HG03060 (cell line): ENCODE measurements around the gene PPP1R26.
"Not testable (repeated sequence)": the region's sequence is repeated elsewhere in the genome, so short reads cannot be mapped to it uniquely, and the experiment has no call there.

Experiments
- ATAC-seq: cut with Tn5 transposase; IDR thresholded peaks from one replicate; pipeline ENCODE4 v1.9.1; 2021; ENCODE audit warnings: low read depth, moderate number of reproducible peaks; ENCODE audit not compliant: unreplicated experiment

Gene PPP1R26, protein sequence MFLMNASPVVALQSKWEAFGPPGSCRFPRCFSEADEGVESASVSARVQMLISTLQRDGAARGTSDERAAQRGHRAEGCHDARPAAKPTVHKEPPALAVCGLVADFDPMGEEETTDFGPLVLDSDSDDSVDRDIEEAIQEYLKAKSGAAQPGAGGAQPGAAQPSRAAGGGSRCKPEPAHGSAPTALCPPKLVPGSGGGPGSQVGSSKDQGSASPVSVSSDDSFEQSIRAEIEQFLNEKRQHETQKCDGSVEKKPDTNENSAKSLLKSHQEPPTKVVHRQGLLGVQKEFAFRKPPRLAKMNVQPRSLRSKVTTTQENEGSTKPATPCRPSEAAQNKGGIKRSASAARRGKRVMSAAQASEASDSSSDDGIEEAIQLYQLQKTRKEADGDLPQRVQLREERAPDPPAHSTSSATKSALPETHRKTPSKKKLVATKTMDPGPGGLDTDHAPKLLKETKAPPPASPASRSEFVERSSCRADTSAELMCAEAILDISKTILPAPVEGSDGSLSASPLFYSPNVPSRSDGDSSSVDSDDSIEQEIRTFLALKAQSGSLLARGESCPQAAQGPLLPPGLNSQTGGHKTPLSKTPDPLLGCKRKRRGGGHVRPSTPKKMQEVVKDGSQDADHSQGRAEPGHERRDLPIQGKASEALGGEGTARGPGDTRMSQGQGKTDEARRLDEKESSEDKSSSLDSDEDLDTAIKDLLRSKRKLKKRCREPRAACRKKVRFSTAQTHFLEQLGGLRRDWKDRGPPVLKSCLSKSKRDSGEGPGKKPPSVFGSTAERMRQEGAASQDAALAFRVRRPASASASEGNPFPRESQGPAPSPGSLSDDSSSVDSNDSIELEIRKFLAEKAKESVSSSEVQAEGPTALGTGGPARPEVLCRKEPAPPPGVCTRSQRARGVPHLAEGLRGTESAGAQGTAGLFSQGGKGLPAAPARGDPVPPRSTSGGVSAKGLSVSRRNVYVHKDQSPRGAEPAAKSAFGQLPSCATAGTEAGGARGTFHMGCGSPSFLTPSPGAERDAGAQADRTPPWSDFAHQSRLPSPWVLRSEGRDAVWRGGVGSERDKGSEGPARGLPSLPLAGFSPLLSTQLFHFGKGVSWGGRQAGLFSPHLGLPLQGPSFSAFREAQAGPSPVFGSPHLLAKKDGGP (N-terminal part only)

DNA sequence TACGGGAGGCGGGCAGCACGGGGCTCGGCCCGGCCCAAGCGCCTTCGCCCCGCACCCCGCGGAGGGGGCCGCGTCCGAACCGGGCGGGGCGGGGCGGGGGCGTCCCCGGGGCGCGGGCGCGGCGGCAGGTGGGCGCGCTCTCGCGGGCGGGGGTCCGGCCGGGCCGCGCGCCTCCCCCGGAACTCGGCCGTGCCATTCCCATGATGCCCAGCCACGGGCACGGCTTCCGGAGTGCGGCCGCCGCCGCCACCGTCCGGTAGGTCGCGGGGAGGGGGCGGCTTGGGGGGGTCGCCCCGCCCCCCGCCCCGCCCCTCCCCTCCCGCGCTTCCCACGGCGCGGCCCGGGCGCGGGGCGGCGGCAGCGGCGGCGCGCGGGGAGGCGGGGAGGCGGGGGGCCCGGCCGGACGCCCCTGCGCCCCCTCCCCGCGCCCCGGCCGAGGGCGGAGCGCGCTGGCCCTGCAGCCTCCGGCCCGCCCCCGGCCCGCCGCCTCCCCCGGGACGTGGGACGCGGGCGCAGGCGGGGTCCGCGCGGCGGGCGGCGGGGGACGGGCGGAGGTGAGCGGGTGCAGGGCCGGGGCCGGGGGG is at the start of gene PPP1R26:
TSS of gene PPP1R26 (plus strand) at position 314 of the 584 bp plus-strand sequence. CDS start 4,729 bp downstream, outside the sequence.
- ATAC-seq = no peak

DNA sequence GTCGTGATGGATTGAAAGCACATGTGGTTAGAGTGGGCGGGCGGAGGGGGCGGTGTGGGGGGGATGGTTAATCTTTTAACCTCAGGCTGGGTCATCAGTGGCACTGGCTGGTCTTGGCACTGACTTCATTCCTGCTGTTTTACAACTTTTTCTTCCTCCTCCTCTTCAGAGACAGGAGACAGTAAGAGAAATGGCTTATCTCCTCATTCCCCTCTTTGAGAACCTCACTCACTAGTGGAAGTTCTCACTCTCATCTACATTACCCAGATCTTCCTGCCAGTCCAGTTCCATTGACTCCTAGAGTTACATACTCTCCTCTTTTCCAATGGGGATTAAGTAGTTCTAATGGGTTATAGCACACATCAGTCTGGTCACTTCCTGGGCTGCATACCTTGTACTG is 42.3 kb upstream of the PPP1R26 start:
- no peak for ATAC-seq

DNA sequence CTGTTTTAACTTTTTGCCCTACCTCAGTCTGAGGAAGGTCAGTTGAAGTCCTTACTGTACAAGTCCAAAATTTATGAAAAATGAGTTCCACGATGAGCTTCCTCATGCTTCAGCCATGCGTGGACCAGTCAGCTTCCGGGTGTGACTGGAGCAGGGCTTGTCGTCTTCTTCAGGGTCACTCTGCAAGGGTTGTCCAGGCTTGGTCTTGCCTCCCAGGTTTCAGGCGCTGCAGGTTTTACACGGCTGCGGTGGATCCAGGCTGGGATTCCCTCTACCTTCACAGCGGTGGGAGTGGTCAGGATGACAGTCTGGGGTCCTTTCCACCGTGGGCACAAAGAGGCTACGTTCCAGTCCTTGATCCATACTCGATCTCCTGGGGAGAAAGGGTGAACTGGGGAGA is 41.9 kb upstream of the PPP1R26 start:
- ATAC-seq = not testable (repeated sequence)

DNA sequence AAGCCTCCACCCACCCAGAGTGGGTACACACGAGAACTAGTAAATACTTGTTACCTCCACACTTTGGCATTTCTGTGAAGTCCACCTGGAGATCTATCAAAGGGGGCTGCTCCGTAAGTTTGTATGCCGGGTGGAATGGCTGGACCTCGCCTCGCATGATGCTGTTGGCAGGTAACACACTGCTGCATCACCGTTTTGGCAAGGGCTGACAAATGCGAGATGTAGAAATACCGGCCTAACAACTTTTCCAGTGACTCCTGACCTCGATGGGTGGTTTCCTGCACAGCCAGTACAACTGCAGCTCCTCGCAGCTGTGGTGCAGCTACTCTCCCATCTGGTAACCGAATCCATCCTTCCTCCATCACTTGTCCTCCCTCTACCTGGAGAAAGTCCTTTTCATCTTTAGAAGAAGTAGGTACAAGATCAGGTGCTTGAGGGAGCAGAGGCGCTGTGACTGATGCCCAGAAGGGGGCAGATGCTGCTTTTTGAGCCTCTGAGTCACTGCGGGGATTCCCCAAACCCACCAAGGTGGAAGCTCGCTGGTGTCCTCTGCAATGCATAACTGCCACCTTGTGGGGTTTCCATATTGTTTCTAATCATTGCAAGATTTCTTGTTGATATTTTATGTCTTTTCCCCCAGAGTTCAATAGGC is 40.9 kb upstream of the PPP1R26 start:
- ATAC-seq = not testable (repeated sequence)

DNA sequence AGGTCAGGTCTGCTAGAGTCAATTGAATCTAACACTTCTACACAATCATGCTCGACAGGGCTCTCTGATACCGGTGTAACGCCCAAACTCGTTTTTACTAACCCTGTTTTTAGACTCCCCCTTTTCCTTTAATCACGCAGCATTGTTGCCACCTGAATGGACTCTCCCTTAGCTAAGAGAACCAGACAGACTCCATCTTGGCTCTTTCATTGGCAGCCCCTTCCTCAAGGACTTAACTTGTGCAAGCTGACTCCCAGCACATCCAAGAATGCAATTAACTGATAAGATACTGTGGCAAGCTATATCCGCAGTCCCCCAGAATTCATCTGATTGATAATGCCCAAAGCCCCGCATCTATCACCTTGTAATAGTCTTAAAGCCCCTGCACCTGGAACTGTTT is 40.1 kb upstream of the PPP1R26 start:
- not testable (repeated sequence) for ATAC-seq

DNA sequence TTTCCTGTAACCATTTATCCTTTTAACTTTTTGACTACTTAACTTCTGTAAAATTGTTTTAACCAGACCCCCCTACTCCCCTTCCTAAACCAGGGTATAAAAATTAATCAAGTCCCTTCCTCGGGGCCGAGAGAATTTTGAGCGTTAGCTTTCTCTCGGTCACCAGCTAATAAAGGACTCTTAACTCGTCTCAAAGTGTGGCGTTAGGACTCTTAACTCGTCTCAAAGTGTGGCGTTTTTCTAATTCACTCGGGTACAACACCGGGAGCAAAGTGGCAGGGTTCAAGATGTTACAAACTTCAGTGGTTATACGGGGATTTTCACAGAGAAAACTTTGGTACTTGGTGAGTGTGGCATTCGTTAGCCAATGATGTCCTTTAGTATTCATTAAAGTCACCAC is 39.7 kb upstream of the PPP1R26 start:
- ATAC-seq = no peak

DNA sequence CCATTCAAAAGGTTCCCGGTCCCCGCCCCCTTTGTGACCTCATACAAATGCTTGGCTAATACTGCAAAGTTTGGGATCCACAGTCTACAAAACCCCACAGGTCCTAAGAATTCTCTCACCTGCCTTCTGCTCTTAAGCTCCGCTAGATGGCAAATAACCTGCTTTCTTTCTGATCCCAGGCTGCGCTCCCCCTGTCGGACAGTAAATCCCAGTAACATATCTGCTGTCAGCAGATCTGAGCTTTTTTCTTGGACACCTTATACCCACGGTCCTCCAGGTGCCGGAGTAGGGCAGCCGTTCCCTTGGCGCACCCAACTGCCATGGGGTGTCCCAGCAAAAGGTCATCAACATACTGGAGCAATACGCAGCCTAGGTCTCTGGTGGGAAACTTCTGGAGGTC is 39.0 kb upstream of the PPP1R26 start:
- no peak for ATAC-seq

DNA sequence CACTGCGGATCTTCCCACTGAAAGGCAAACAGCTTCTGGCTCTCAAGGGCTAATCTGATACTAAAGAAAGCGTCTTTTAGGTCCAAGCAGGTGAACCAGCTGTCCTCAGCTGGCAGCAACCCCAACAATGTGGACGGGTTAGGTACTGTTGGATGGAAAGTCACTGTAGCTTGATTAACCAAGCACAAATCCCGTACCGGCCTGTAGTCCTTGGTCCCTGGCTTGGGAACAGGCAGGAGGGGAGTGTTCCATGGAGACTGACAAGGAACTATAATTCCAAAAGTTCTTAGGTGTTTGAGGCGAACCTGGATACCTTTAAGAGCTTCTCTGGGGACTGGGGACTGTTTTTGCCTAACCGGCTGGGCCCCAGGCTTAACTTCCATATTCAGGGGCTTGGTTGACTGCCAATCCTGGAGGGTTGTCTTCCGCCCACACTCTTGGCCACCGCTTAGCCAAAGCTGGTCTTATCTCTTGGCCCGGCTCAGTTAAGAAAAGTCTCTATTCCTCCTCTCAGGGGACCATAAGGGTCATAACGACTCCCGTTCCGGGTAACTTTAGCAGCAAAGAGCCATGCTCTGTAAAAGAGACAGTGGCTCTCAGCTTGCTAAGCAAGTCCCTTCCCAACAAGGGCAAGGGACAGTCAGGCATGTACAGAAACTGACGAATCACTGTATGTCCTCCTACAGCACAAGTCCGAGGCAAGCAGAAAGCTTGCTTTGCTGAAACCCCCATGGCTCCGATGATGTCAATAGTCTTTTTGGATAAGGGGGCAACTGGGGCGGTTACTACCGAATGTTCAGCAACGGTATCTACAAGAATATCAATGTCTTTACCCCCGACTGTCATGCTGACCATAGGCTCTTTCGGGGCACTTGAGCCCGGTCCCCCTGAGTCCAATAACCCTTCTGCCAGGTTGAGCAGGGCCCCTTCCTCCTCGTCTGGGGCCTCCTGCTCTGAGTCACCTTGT is 38.2 kb upstream of the PPP1R26 start:
- not testable (repeated sequence) for ATAC-seq

DNA sequence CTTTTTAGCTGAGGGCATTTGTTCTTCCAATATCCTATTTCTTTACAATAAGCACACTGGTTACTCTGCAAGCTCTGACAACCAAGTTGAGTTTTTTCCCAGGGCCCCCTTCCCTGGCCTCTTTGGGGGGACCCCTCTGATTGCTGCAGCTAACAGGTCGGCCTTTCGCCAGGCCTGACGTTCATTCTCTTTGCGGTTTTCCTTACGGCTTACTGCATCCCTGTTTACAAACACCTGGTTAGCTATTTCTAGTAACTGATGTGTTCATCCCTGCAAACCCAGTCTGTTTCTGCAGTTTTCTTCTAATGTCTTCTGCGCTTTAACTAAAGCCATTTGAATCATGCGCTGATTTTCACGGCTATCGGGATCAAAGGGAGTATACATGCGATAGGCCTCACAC is 37.5 kb upstream of the PPP1R26 start:
- no peak for ATAC-seq

DNA sequence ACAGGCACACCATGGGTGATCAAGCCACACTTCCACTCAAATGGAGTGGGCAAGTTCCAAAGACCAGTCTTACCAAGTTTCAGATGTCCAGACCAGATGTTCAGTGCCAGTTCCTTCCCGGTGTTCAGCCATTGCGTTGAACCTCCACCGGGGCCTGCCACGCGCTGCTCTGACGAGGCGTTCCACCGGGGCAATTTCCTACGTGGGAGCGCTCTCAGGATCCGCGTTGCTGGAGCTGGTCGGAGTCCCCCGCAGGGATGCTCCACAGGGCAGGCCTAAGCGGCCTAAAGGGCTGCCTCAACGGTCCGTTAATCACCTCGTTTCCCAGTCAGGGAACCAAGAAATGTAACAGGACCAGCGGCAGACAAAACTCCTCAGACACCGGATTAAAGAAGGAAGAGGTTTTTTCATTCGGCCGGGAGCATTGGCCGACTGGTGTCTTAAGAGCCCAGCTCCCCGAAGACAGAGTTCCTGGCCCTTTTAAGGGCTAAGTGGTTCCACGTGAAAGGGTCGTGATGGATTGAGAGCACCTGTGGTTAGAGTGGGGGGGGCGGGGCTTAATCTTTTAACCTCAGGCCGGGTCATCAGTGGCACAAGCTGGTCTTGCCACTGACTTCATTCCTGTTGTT is 35.7 kb upstream of the PPP1R26 start:
- no peak for ATAC-seq

DNA sequence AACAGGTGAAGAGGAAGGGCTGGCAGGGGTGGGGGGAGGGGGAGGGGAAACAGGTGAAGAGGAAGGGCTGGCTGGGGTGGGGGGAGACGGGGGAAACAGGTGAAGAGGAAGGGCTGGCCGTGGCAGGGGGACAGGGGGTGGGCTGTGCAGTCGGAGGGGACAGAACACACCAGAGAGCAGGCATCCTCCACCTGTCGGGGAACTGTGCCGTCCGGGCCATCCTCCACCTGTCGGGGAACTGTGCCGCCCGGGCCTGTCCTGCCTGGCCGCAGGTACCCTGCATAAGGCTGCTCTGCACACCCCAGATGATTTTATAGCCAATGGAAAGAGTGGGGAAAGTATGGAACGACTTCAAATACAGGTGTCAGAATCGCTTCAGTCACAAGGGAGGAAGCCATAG is 32.5 kb upstream of the PPP1R26 start:
- no peak for ATAC-seq

DNA sequence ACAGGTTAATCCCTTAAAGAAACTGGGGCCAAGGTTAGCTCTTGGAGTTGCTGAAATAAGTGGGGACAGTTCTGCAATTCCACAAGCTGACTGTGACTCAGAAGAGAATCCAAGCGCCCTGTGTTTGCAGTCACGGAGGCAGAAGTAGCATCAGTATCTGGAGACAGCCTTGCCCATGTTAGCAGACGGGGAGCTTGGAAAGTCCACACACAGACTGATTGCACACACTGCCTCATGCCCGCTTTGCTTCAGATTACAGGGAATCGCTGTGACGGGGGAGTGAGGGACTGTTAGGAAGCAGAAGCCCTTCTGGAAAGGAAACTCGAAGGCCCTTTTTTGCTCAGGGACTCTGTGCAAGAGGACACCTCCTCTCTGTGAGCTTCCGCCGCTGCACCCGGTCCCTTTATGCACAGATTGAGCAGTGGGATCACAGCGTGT is 30.9 kb upstream of the PPP1R26 start:
- ATAC-seq = no peak

DNA sequence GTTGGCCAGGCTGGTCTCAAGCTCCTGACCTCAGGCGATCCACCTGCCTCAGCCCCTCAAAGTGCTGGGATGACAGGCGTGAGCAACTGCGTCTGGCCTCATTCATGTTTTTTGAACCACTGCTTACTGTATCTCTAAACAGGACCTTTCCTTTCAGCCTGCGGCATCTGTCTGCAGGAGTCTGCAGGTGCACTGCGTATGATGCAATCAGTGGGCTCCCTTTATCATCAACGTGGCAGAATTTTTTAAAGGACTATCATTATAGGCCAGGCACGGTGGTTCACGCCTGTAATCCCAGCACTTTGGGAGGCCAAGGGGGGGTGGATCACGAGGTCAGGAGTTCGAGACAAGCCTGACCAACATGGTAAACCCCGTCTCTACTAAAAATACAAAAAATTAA is 30.1 kb upstream of the PPP1R26 start:
- not testable (repeated sequence) for ATAC-seq

DNA sequence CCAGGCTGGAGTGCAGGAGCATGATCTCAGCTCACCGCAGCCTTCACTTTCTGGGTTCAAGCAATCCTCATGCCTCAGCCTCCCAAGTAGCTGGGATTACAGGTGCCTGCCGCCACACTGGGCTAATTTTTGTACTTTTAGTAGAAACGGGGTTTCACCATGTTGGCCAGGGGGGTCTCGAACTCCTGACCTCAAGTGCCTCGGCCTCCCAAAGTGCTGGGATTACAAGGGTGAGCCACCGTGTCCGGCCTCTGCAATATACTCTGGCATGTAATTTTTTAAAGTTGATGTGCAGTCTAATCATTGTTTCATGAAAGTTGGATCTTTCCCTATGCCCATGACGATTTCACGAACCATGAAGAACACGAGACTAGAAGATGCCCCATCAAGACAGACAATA is 28.6 kb upstream of the PPP1R26 start:
- ATAC-seq = no peak

DNA sequence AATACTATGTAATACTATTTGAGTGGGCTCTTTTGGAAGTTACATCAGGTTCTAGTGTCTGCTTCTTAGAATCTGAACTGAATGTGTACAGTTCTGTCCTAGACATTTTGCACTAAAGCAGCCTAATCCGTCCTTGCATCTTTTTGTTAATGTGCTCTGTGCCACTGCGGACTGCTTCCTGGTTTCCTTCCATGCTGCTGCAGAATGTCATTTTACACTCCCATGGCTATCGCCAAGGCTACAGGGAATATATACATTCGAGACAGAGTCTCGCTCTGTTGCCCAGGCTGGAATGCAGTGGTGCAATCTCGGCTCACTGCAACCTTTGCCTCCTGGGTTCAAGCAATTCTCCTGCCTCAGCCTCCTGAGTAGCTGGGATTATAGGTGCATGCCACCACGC is 27.7 kb upstream of the PPP1R26 start:
- ATAC-seq = not testable (repeated sequence)

DNA sequence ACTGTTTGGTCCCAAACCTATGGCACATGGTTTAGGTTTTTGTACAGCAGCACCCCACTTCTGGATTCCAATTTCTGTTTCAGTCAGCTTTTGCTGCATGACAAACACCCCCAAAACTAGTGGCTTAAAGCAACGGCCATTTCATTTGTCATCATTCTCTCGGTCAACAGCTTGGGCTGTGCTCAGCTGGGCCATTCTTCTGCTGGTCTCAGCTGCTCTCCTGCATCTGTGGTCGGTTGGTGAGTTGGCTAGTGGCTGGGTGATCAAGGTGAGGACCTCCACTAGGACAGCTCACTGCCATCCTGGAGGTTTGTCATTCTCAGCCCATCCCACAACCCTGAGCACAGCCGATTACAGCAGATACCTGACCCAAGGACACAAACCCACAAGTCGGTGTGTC is 24.8 kb upstream of the PPP1R26 start:
- no peak for ATAC-seq

DNA sequence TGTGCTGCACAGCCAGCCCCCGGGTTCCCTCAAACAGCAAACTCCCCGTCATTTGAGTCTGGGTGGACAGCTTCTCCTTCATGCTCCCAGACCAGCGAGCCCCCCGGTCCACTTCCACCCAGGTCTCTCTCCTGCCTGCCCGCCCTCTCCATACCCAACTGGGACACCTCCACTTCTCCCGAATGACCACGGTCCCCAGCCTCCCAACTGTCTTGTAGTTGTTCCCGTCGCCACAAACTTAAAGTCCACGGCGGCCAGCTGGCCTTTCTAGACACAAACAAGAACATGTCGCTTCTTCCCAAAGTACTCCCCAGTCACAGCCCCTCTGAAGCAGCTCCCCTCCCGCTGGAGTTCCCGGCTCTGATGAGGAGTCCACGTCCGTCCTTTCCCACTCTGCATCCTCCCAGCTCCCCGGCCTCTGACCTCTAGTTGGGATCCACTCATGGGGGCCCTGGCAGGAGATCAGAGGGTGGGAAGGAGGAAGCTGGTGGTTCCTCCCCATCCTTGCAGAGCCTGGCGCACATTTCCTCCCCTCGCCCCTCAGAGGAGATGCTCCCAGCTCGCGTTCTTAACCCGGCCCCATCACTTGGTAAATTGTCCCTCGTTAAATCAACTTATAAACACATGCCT is 24.1 kb upstream of the PPP1R26 start:
- ATAC-seq = no peak
